C4-2B (cell line): ENCODE data around the gene ANKRD11.

Source experiments
- CTCF ChIP-seq: fragments of 450-650 bp; conservative IDR thresholded peaks from 2 replicates; pipeline ENCODE4 v1.5.1; 2017; ENCODE audit warnings: mild to moderate bottlenecking
- ZFX ChIP-seq: fragments of 450-650 bp; IDR thresholded peaks from 2 replicates; pipeline ENCODE4 v1.6.1; 2017

GRCh38 chr16:89292443-89293078 is 197.8 kb downstream of the ANKRD11 start:
- TF ChIP-seq CTCF, result no peak
- TF ChIP-seq ZFX, result no peak
